ENCODE results near the gene ST7.

Gene ST7

GRCh38 chr7:117190746-117191435 is 237.6 kb downstream of the ST7 start:
- ChIA-PET POLR2A (no interaction called here), CTCF (no interaction called here)
- no peak overlapping the region for H3K4me3 ChIP-seq (ENCODE audit: low read depth, low read length)
- DNase-seq (ENCODE audit: low read depth, low spot score), result no peak
- TF ChIP-seq, protein P1, sequence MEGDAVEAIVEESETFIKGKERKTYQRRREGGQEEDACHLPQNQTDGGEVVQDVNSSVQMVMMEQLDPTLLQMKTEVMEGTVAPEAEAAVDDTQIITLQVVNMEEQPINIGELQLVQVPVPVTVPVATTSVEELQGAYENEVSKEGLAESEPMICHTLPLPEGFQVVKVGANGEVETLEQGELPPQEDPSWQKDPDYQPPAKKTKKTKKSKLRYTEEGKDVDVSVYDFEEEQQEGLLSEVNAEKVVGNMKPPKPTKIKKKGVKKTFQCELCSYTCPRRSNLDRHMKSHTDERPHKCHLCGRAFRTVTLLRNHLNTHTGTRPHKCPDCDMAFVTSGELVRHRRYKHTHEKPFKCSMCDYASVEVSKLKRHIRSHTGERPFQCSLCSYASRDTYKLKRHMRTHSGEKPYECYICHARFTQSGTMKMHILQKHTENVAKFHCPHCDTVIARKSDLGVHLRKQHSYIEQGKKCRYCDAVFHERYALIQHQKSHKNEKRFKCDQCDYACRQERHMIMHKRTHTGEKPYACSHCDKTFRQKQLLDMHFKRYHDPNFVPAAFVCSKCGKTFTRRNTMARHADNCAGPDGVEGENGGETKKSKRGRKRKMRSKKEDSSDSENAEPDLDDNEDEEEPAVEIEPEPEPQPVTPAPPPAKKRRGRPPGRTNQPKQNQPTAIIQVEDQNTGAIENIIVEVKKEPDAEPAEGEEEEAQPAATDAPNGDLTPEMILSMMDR (IDR thresholded peaks at IDR 0.05; ENCODE audit: insufficient read depth, low read length, missing control alignments), result no peak

DNA sequence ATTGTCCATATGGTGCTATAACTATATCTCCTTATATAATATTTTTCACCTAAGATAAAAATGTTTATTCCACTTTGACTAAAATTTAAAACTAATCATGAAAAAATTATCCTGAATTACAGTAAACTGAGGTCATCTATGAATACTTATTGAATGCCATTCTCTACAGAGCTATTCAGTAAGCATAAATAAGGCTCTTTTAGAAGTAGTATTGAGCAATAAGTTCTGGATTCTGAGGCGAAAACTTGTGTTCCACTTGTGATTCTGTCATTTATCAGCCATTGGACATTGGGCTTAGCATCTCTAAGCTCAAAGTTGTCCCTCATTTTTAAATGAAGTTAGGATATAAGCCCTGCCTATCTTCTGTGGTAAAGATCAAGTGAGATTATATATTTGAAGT is 238.8 kb downstream of the ST7 start:
- TF ChIP-seq, protein P1 (IDR thresholded peaks at IDR 0.05; ENCODE audit: insufficient read depth, low read length, missing control alignments), result no peak
- DNase-seq (ENCODE audit: low read depth, low spot score), result no peak
- ChIA-PET CTCF (interaction anchor here (0.6 kb wide), 1 partner anchor 193 kb away, joined by 3 read pairs; no protein-coding TSS in a partner anchor), POLR2A (no interaction called here)
- H3K4me3 ChIP-seq (ENCODE audit: low read depth, low read length), result no peak overlapping the region

DNA sequence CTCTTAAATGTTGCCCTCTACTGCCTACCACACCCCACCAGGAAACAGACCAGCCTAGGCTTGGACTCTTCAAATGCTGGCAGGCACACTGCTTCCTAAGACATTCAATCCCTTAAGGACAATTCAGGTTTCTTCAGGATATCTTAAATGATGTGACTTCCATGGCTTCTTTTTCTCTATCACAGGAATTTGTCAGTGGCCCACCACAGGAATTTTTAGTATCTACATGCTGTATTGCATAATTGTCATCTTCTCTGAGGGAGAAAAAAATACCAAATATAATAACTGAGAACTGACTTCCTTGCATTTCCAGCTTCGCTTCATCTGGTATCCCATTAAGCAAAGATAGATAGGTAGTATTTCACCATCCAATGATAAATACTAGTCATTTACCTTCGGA is 240.3 kb downstream of the ST7 start:
- H3K4me3 ChIP-seq (ENCODE audit: low read depth, low read length), result no peak overlapping the region
- TF ChIP-seq, protein P1 (IDR thresholded peaks at IDR 0.05; ENCODE audit: insufficient read depth, low read length, missing control alignments), result no peak
- DNase-seq (ENCODE audit: low read depth, low spot score), result no peak
- CTCF ChIA-PET, result interaction anchor here (1.5 kb wide), 1 partner anchor 19 kb away, joined by 8 read pairs; no protein-coding TSS in a partner anchor
- POLR2A ChIA-PET, result no interaction called here

GRCh38 chr7:117194445-117194844 is 241.1 kb downstream of the ST7 start:
- H3K4me3 ChIP-seq (ENCODE audit: low read depth, low read length), result no peak overlapping the region
- ChIA-PET CTCF (interaction anchor here (1.5 kb wide), 1 partner anchor 19 kb away, joined by 8 read pairs; no protein-coding TSS in a partner anchor), POLR2A (no interaction called here)
- DNase-seq (ENCODE audit: low read depth, low spot score), result no peak
- TF ChIP-seq, protein P1 (IDR thresholded peaks at IDR 0.05; ENCODE audit: insufficient read depth, low read length, missing control alignments), result no peak

GRCh38 chr7:117195361-117196029 is 242.2 kb downstream of the ST7 start:
- TF ChIP-seq, protein P1 (IDR thresholded peaks at IDR 0.05; ENCODE audit: insufficient read depth, low read length, missing control alignments), result no peak
- CTCF ChIA-PET, result no interaction called here
- no peak for DNase-seq (ENCODE audit: low read depth, low spot score)
- no peak overlapping the region for H3K4me3 ChIP-seq (ENCODE audit: low read depth, low read length)
- POLR2A ChIA-PET, result no interaction called here

DNA sequence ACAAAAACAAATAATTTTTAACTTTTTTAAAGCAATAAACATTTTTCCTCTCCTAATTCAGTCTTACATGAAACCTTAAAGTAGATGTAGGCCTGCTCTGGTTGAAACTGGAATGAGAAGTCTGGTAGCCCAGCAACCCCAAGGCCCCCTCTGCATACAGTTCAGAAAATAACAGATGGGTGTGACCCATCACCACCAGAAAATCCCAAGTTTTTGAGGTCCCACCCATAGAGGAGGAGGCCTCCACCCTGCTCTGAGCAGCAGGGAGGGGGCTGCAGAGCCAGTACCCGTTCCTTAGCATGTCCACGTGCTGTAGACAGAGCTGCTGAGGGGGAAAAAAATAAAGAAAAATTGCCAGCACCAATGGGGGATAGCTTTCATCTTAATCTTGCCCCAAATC is 246.8 kb downstream of the ST7 start:
- ChIA-PET POLR2A (no interaction called here), CTCF (interaction anchor here (1.2 to 4.9 kb wide), 5 partner anchors 10 to 186 kb away, joined by 3 to 47 read pairs (median 4); no protein-coding TSS in a partner anchor)
- H3K4me3 ChIP-seq (ENCODE audit: low read depth, low read length), result no peak overlapping the region
- TF ChIP-seq, protein P1 (IDR thresholded peaks at IDR 0.05; ENCODE audit: insufficient read depth, low read length, missing control alignments), result no peak
- no peak for DNase-seq (ENCODE audit: low read depth, low spot score)
